ENCODE results near the gene MARK4.

DNA sequence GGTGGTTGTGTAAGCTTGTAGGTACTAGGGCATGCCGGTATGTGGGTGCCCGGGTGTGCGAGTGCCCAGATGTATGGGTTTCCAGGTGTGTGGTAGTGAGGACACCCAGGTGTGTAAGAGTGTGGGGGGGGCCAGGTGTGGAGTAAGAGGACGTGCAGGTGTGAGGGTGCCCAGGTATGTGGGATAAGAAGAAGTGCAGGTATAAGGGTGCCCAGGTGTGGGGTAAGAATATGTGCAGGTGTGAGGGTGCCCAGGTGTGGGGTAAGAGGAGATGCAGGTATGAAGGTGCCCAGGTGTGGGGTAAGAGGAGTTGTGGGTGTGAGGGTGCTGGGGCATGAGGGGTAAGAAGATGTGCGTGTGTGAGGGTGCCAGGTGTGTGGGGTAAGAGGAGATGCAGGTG lies 14.3 kb downstream of the MARK4 start:
- TF ChIP-seq EZH2 (IDR thresholded peaks at IDR 0.05; ENCODE audit: borderline replicate concordance, low read depth, low read length, poor library complexity, severe bottlenecking): no peak
- TF ChIP-seq, protein P1, sequence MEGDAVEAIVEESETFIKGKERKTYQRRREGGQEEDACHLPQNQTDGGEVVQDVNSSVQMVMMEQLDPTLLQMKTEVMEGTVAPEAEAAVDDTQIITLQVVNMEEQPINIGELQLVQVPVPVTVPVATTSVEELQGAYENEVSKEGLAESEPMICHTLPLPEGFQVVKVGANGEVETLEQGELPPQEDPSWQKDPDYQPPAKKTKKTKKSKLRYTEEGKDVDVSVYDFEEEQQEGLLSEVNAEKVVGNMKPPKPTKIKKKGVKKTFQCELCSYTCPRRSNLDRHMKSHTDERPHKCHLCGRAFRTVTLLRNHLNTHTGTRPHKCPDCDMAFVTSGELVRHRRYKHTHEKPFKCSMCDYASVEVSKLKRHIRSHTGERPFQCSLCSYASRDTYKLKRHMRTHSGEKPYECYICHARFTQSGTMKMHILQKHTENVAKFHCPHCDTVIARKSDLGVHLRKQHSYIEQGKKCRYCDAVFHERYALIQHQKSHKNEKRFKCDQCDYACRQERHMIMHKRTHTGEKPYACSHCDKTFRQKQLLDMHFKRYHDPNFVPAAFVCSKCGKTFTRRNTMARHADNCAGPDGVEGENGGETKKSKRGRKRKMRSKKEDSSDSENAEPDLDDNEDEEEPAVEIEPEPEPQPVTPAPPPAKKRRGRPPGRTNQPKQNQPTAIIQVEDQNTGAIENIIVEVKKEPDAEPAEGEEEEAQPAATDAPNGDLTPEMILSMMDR (conservative IDR thresholded peaks at IDR 0.05; ENCODE audit: low read depth, low read length): no peak
